ENCODE measurements around the gene LEPR.

LEPR gene

DNA sequence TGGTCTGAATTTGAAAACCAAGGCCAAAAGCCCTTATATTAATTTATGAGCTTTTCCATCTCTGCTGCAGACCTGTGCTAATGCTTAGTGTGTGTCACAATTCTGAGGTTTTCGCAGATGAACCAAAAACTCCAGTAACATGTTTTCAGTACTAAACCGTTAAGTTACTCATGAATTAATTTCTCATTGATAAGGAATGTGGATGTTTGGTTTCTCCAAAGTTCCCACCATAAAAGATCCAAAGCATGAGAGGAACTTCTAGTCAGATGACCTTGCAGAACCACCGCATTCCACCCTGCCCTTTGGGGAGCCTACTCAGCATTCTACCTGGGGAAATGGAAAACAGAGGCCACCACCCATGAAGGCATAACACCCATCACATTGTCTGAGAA lies 7.5 kb upstream of the LEPR start:
- DNase-seq: no peak

DNA sequence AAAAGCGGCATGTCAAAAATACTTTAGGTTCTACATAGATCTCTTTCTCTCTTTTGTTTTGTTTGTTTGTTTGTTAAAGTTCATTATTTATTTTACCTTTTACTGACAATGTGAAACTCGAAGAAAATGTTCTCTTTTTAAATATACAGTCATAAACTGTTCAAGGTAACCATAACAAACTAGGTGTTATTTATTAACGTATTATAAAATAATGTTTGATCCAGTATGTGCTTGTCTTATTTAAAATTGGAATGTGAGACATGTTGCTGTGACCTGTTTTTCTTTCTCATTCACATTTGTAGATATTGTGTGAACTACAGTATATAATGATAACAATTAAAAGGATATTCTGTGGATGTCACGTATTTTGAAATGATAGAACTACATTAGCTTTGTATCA lies 5.9 kb upstream of the LEPR start:
- DNase-seq: no peak

DNA sequence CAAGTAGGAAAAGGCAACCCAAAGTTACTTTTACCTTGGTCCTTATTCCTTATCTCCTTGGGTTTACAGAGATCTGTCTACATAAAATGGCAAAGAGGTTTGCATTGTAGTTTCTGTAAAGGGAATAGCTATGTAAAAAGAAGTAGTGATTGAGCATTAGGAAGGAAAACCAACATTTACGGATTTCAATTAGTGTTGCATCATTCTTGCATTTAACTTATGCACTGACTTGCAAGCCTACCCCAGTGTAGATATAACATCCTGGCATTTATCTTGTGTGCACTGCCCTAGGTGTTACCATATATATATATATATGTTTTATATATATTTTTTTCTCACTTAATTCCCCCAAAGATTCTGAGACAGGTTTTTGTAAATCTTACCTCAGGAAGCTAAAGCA lies 3.7 kb upstream of the LEPR start:
- no peak for DNase-seq

DNA sequence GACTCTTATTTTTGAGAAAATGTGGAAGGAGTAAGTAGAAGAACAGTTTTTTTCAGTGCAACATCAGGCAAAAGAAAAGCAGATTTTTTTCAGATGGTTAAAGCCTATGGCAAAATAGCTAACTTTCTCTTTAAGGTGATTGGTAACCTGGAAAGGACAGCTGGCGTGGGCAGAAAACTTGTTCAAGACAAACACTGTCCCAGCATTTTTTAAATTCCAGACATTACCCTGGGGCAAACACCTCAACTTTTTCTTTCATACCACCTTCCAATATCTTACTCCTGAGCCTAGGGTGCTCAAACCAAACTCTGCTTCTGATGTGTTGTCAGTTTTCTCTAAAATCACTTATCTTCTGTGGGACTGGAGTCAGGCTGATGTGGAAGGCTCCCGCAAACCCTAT lies 2.7 kb upstream of the LEPR start:
- no peak for DNase-seq

DNA sequence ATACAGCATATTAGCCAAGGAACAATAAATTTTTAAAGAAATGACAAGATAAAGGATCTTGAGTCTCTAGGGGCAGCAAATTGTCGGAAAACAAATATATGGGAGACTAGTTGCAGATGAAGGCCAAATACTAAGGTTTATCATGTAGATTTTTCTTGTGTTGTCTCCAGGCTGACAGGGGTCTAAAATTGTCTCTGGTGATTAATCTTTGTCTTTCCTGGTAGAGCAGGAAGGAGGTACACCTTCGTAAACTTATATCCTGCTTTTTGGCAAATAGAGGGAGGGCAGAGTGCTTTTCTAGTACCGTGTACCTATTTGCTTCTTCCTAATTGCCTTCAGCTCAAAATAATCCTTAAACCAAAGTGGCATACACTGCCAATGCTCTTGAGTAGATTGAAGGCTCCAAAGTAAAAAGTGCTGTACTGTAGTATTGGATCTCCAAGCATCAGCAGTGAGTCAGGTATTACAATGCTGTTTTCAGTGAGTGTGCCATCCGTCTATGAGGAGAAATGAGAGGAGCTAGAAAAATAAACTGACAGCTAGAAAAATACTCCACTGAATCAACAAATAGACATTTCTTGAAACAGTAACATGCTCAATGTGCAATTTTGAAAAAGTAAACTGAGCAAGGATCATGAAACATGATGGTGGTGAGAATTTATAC lies 1.8 kb upstream of the LEPR start:
- no peak for DNase-seq

DNA sequence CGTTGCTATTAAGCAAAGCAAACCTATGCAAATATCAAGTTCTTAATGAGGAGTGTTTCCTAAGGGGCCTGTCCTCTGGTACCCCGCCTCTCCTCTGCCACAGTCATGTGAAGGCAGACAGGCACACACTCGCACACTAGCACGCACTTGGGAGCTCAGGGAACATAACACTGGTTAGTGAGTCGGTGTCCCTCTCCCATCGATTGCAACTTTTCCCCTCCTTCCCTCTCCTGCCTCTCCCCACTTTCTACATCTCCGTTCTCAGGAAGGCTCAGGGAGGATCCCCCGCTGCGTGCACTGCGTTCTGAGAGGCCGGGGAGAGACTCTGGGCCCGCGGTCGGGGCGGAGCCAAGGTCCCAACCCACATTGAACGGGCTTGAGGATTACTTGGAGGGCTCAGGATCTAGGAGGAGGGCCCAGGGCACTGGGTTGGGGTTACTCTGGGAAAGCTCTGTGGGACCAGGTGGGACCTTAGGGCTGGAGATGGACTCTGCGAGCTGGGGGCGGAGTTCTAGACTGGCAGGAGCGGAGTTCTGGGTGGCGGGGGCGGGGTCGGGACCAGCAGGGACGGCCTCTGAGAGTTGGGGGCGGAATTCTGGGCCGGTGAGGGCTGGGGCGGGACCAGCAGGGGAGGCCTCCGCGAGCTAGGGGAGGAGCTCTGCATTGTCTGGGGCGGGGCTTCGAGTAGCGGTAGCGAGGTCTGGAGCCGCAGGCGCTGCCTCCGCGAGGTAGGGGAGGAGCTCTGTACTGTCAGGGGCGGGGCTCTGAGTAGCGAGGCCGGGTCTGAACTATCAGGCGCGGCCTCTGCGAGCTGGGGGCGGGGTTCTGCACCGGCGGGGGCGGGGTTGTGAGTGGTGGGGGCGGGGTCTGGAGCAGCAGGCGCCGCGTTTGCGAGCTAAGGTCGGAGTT lies 533 bp upstream of the LEPR start:
- DNase-seq: peak; percentile 99

DNA sequence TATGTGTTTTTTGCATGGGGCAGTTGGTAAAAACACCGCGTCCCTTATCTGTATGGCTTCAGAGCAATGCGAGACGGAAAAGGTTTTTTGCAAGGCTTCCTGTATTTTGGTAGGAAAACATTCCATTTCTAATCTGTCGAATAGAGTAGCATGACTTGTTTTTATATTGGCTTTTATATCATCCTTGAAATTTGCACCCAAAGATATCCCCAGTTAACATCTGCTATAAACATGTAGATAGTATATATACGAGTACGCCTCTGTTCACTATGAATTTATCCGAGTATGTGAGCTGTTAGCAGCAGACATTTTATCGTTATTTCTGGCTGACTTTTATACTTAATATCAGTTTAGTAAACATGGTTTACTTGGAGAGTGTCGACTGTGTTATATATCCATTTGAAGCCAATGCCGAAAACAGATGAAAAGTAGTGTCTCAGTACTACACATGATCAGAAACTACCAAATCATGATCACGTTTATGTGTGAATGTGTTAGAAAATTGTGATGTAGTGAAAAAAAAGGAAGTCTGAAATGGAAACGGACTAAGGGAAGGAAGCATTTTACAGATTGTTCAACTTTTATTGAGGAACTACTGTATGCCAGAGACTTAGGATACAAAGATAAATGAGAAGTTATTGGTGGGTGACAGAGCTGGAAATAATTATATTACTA lies 1.0 kb downstream of the LEPR start:
- peak; percentile 4 for DNase-seq

DNA sequence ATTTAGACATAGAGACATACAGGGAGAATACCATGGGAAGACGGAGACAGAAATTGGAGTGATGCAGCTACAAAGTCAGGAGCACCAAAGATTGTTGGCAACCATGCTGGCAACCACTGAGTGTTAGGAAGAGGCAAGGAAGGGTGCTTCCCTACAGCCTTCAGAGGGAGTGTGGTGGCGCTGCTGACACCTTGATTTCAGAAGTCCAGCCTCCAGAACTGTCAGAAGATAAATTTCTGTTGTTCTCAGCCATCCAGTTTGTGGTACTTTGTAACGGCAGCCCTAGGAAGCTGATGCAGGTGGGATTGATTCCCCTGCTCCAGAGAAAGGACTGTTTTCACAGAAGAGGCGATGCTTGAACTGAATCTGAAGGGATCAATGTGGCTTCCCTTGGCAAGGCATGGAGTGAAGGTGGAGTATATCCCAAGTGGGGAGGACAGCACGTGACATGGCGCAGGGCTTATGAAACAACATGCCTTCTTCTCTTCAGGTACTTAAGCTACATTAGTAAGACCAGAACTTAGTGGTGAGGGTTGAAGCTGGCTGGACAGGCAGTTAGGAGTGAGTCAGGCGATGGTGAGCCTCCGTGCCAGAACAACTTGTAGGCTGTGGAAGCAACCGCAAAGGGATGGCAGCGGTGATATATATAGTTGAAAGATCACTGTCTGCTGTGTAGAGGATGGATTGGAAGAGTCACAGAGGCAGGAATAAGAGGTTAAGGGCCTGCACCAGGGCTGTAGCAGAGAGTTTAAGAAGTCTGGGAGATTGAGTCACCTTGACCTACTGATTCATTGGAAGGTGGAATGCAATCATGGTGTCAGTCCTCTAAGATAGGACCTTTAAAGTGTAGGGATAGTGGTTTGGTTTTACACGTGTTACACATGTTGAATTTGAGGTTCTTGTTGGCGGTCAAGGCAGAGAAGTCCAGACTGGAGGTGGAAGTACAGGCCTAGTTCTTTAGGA lies 2.1 kb downstream of the LEPR start:
- DNase-seq: no peak

DNA sequence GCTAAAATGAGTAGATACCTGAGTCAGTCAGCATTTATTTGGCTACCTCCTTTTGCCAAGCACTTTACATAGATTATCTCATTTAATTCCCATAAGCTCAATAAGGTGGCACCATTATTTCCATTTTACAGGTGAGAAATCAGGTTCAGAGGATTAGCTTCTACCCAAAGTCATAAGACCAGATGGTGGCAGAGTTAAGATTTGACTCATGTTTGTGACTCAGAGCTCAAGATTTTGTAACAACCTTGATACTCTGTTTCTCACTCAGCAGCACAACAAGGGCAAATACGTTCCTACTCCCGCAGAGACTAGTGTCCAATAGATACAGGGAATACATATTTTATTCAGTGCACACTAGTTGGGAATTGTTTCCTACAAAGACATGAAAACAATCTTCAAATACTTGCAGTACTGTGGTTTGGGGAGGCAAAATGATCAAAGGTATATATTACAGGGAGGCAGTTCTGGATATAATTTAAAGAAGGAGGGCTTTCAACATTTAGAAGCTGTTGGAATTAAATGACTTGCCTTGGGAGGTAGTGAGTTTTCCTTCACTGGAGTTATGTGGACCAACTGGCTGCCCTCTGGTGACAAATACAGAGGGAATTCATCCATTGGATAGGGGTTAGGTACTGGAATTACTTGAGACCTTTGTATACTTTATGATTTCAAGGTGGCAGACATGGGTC lies 3.6 kb downstream of the LEPR start:
- DNase-seq: no peak

DNA sequence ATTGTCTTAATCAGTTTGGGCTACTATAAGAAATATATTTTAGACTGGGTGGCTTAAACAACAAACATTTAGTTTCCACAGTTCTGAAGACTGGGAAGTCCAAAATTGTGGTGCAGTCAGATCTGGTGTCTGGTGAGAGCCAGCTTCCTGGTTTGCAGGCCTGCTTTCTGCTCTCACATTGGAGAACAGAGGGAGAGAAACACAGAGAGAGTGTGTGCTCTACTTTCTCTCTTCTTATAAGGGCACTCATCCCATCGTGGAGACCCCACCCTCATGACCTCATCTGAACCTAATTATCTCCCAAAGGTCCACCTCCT lies 4.1 kb downstream of the LEPR start:
- no peak for DNase-seq

DNA sequence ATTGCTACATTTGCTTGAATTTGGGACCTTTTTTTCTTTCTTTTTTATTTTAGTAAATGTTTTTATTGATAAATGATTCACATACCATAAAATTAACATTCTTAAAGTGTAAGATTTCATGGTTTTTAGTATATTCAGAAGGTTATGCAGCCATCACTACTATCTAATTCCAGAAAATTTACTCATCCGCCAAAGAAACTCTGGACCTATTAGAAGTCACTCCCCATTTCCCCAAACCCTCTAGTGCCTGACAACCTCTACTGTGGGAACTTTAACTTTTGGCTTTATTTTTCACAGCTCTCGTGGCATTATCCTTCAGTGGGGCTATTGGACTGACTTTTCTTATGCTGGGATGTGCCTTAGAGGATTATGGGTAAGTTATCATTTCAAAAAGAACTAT lies 4.5 kb downstream of the LEPR start:
- no peak for DNase-seq

DNA sequence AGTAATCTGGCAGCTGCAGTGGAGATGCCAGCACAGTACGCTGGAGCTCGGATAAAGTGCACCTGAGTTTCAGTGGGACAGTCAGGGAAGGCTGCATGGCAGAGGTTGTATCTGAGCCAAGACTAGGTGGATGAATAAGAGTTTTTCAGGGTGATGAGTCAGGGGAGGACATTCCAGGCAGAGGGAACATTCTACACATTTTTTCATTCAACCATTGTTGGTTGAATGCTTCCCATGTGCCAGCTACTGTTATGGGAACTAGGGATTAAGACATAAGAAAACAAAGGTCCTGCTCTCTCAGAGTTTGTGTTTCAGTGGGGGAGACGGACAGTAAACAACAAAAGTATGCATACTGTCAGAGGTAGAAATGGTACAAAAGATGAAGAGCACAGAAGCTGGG lies 5.2 kb downstream of the LEPR start:
- no peak for DNase-seq

DNA sequence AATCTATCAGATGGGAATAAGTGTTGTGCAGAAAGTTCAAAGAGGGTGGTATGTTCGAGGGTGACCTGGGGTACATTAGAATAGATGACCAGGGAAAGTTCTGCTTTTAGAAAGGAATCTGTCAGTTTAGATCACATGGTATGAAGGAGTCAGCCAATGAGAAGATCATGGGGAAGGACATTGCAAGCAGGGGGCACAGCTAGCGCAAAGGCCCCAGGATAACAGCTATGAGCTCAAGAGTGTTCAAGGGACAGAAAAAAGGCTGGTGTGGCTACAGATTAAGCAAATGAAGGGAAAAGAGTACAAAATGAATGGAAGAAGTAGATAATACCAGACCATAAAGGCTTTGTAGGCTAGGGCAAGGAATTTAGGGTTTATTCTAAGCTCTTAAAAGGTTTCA lies 8.6 kb downstream of the LEPR start:
- DNase-seq: no peak

DNA sequence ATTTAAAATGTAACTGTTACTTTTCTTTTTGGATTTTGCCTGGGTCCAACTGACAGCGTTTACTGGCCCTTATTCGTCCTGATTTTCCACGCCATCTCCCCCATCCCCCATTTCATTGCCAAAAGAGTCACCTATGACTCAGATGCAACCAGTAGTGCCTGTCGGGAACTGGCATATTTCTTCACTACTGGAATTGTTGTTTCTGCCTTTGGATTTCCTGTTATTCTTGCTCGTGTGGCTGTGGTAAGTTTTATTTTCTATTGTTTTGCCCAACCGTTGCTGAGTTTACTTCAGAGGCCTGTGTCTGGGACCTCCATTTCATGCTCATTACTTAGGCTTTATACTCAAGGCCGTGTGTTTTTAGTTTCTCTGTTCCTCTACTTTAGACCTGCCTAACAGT lies 9.3 kb downstream of the LEPR start:
- DNase-seq: no peak

DNA sequence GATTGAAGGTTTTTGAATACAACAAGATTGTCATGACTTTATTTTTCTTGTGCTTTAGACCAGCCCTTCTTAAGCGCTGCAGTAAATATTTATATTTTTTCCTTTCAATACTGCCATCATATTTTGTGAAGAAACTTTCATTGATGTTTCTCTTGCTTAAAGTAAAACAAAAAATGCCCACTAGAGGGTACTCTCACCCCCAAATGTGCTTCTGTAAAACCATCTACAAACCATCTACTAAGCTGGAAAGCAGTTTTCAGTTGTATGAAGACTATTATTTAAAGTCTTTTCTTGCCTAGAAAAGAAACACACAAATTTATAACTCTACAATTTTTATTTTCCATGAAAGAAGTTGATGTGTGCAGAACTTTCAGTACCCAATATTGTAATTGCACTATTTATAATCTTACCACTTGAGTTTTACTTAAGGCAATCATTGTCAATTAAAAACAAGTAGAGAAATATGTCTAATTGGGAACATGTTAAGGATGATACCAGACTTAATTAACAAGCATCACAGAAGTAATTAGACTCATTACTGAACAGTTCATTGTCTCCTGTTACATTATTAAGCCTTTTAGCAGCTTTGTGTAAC lies 10.7 kb downstream of the LEPR start:
- DNase-seq: no peak

DNA sequence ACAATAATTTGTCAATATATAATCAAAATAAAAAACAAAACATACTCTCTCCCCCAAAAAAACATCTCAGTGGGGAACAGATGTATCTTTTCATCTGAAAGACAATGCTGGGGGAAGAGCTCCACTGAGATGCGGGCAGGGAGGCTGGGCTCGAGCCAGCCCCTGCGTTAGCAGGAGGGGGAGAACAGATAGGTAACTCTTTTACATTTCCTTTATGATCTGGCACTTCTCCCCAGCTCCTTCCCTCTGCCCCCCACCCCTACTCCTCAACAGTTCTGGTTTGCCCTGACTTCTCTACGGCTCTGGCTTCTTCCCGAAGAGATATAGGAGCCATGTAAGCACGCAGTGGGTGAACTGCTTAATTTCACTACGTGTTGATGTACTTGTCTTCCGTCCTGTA lies 12.4 kb downstream of the LEPR start:
- DNase-seq: no peak

DNA sequence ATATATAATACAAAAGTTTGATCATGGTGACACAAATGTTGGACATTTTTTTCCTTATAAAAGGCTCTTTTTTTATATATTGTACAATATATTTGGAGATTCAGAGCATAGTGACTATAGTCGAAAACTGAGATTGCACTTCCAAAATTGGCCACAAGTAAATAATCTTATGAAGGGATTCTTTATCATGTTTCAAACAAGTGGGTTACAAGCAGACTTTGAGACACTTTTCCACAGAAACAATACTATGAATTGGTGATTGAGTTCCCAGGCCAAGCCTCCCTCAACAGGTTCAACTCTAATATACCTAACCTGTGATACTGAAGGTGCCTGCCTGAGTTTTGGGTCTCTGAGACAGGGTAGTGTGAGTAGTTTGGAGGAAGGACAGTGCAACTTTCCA lies 13.8 kb downstream of the LEPR start:
- no peak for DNase-seq

DNA sequence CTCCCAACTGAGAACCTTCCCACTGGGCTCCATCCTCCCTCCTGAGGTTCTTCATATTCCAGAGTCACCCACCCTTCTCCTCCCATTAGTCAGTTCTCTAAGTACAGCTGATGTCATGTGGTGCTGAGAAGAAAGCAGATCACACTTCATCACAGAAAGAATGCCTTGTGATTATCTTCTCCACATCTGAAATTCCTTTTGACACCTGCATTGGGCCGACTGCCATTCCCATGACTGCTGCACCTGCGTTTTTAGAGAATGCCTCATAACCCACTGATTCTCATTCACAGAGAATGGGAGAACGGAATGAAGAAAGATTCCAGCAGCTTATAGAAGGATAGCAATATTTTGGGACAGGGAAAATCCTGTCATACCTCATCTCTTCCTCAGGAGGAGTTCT lies 14.3 kb downstream of the LEPR start:
- DNase-seq: no peak

DNA sequence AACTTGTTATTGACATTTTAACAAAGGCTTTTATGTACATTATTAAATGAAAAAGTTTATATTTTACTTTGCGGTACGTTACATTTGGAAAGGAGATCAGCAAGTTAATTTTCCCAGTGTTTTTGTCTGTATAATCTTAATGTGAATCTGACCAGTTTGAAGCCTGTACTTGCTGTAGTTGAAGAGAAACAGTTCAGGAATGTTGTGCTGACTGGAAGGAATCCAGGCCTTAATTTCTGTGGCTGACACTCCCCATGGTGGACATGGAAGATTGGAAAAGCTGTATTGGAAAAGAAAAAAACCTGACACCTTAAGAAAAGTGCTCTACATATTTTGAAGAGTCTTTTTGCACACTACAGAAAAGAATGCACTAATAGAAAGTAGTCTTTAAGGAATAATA lies 15.5 kb downstream of the LEPR start:
- no peak for DNase-seq

DNA sequence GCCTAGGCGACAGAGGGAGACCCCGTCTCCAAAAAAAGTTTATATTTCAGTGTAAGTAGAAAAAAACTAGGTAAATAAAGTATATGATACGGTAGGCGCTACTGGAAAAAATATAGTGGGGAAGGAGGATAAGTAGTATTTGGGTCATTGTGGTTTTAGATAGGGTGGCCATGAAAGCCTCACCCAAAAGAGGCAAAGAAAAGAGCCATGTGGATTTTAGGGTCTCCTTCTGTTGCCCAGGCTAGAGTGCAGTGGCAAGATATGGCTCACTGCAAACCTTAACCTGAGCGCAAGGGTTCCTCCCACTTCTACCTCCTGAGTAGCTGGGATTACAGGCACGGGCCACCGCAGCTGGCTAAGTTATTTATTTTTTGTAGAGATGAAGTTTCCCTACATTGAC lies 17.1 kb downstream of the LEPR start:
- no peak for DNase-seq

DNA sequence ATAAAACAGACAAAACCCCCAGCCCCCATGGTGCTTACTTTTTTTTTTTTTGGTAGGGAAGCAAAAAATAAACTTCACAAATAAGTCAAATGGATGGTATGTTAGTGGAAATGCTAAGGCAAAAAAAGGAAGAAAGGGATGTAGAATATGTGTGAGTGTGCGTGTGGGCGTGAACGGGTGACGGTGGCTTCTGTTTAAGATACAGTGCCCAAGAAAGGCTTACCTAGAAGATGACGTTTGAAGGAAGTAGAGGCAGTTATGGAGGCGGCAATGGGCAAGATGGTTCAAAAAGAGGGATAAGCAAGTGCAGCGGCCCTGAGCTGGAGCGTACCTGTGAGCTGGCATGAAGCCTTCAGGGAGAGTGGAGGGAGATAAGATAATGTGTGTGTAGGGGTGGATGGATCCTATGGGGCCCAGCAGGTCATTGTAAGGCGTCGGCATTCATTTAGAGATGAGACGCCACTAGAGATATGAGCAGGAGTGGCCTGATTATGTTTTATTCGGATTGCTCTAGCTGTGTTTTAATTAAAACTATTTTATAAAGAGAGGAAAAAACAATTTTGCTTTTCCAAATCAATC lies 19.9 kb downstream of the LEPR start:
- DNase-seq: no peak

DNA sequence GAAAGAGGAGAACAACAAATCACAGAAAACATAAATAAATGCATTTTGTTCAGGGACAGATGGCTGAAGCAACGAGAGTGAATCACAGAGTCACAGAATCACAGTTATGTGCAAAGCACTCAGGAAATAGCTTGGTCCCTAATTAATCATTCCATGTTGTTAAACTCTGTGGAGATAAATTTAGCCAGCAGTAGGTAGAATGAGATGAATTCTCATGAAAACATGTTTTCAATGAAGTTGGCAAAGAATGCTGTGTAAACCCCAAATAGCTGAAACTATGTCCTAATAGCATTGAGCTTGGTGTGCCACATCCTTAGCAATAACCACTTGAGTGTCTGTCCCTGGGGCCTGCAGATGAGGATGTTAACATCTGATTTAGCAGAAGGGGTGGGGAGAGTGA lies 20.4 kb downstream of the LEPR start:
- no peak for DNase-seq

Data from CD4-positive, alpha-beta T cell treated with Interleukin-6 for 4 hours (primary cell).